Mesenchymal stem cell (in vitro differentiated cells and primary cell): ENCODE results near the gene ZNF845.
"Not testable (repeated sequence)": the region's sequence is repeated elsewhere in the genome, so short reads cannot be mapped to it uniquely, and the experiment has no call there.

ENCODE experiments used
- DNase-seq: peaks from one replicate; pipeline ENCODE4 v3.0.0-alpha.2; 2013
- H2AFZ ChIP-seq: one replicate; pipeline ENCODE4 v1.6.1; 2013; ENCODE audit warnings: low read depth, mild to moderate bottlenecking, control low read depth, inconsistent platforms, low read length, moderate library complexity
- H2AK5ac ChIP-seq: 2 replicates; pipeline ENCODE4 v1.6.1; 2013; ENCODE audit warnings: low read length, moderate library complexity, mild to moderate bottlenecking, inconsistent platforms; ENCODE audit not compliant: severe bottlenecking
- H2BK120ac ChIP-seq: one replicate; pipeline ENCODE4 v1.6.1; 2013; ENCODE audit warnings: low read depth, mild to moderate bottlenecking, inconsistent platforms, low read length, moderate library complexity
- H2BK12ac ChIP-seq, 2 experiments: one replicate each; pipeline ENCODE4 v1.6.1; 2013; ENCODE audit warnings: inconsistent platforms in 2 of 2, low read length in 2 of 2, mild to moderate bottlenecking in 2 of 2, moderate library complexity in 2 of 2, control low read depth in 1 of 2
- H2BK15ac ChIP-seq: one replicate; pipeline ENCODE4 v1.6.1; 2013; ENCODE audit warnings: mild to moderate bottlenecking, low read depth, inconsistent platforms; ENCODE audit not compliant: poor library complexity, severe bottlenecking
- H2BK5ac ChIP-seq: 2 replicates; pipeline ENCODE4 v1.6.1; 2013; ENCODE audit warnings: low read depth, mild to moderate bottlenecking, low read length, control low read depth, inconsistent platforms; ENCODE audit not compliant: poor library complexity, severe bottlenecking
- H3K14ac ChIP-seq, 2 experiments: one replicate each; pipeline ENCODE4 v1.6.1; 2013; ENCODE audit warnings: inconsistent platforms in 2 of 2, low read length in 2 of 2, control low read depth in 1 of 2, mild to moderate bottlenecking in 1 of 2, moderate library complexity in 1 of 2
- H3K18ac ChIP-seq, 2 experiments: one replicate each; pipeline ENCODE4 v1.6.1; 2013; ENCODE audit warnings: inconsistent platforms in 2 of 2, low read length in 2 of 2, control low read depth in 1 of 2, low read depth in 1 of 2, mild to moderate bottlenecking in 1 of 2
- H3K23ac ChIP-seq, 2 experiments: one replicate each; pipeline ENCODE4 v1.6.1; 2013; ENCODE audit warnings: inconsistent platforms in 2 of 2, low read length in 2 of 2, mild to moderate bottlenecking in 2 of 2, moderate library complexity in 2 of 2, control low read depth in 1 of 2
- H3K27ac ChIP-seq: 2 replicates; pipeline ENCODE4 v1.5.1; 2013; ENCODE audit warnings: mild to moderate bottlenecking, moderate library complexity, low read length, control low read depth, inconsistent platforms; ENCODE audit not compliant: poor library complexity, severe bottlenecking
- H3K27me3 ChIP-seq, 2 experiments: 2 replicates each; pipeline versions ENCODE4 v1.6.1 to v1.7.0; 2013; ENCODE audit warnings: low read length in 2 of 2, mild to moderate bottlenecking in 2 of 2, moderate library complexity in 2 of 2, control low read depth in 1 of 2, inconsistent platforms in 1 of 2; ENCODE audit not compliant: control insufficient read depth in 1 of 2, insufficient read depth in 1 of 2
- H3K36me3 ChIP-seq, 2 experiments: 2 replicates each; pipeline versions ENCODE4 v1.6.1 to v1.7.0; 2013; ENCODE audit warnings: low read length in 2 of 2, control low read depth in 1 of 2, inconsistent platforms in 1 of 2, low read depth in 1 of 2, mild to moderate bottlenecking in 1 of 2; ENCODE audit not compliant: insufficient read depth in 2 of 2, control insufficient read depth in 1 of 2
- H3K4ac ChIP-seq, 2 experiments: one replicate each; pipeline ENCODE4 v1.6.1; 2013; ENCODE audit warnings: inconsistent platforms in 2 of 2, low read length in 2 of 2, mild to moderate bottlenecking in 2 of 2, moderate library complexity in 2 of 2, control low read depth in 1 of 2, low read depth in 1 of 2
- H3K4me1 ChIP-seq: 2 replicates; pipeline ENCODE4 v1.6.1; 2013; ENCODE audit warnings: low read depth, low read length, control low read depth; ENCODE audit not compliant: control insufficient read depth, insufficient read depth
- H3K4me2 ChIP-seq: 2 replicates; pipeline ENCODE4 v1.6.1; 2013; ENCODE audit warnings: low read length, mild to moderate bottlenecking, inconsistent platforms; ENCODE audit not compliant: poor library complexity, severe bottlenecking
- H3K4me3 ChIP-seq, 2 experiments: 2 replicates each; pipeline versions ENCODE4 v1.5.1 to v1.7.0; 2013; ENCODE audit warnings: low read length in 2 of 2, mild to moderate bottlenecking in 2 of 2, control low read depth in 1 of 2, low read depth in 1 of 2; ENCODE audit not compliant: insufficient read depth in 1 of 2
- H3K79me1 ChIP-seq: replicated peaks from 2 replicates; pipeline ENCODE4 v1.6.1; 2013; ENCODE audit warnings: mild to moderate bottlenecking, control low read depth, low read length, inconsistent platforms; ENCODE audit not compliant: poor library complexity, severe bottlenecking
- H3K9ac ChIP-seq: 2 replicates; pipeline ENCODE4 v1.7.0; 2013; ENCODE audit warnings: mild to moderate bottlenecking, low read length, moderate library complexity
- H3K9me3 ChIP-seq: 2 replicates; pipeline ENCODE4 v1.7.0; 2013; ENCODE audit warnings: mild to moderate bottlenecking, low read length; ENCODE audit not compliant: control insufficient read depth
- H4K8ac ChIP-seq: one replicate; pipeline ENCODE4 v1.6.1; 2013; ENCODE audit warnings: inconsistent platforms, mild to moderate bottlenecking, low read length, moderate library complexity
- H4K91ac ChIP-seq: one replicate; pipeline ENCODE4 v1.6.1; 2013; ENCODE audit warnings: mild to moderate bottlenecking, low read length, inconsistent platforms
- WGBS: methylation state at CpG from one replicate; pipeline ENCODE4 v1.1.7; 2013; ENCODE audit warnings: mixed read lengths; 5-methylcytosine and 5-hydroxymethylcytosine counted together

ZNF845 gene

DNA sequence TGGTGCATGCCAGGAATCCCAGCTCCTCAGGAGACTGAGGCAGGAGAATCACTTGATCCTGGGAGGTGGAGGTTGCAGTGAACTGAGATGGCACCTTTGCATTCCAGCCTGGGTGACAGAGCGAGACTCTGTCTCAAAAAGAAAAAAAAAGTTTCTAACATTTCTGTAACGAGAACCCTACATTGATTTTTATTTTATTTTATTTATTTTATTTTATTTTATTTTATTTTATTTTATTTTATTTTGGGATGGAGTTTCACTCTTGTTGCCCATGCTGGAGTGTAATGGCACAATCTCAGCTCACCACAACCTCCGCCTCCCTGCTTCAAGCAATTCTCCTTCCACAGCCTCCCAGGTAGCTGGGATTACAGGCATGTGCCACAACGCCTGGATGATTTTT is 10.9 kb downstream of the ZNF845 start:
- not testable (repeated sequence) for H3K4me2 ChIP-seq, H2AFZ ChIP-seq, H3K23ac ChIP-seq, DNase-seq, H3K14ac ChIP-seq, H2BK15ac ChIP-seq, H3K4ac ChIP-seq, H2BK120ac ChIP-seq, H3K4me1 ChIP-seq, H4K91ac ChIP-seq, H3K27me3 ChIP-seq, H2BK12ac ChIP-seq, H3K4me3 ChIP-seq, H3K9ac ChIP-seq, H2BK5ac ChIP-seq, H4K8ac ChIP-seq, H3K18ac ChIP-seq, H3K27ac ChIP-seq, H2AK5ac ChIP-seq
- peaks cover 74% of the 10 kb centered on the region for H3K9me3 ChIP-seq
- H3K79me1 ChIP-seq = peaks cover 28% of the 10 kb centered on the region
- peaks cover 77 to 92% of the 10 kb centered on the region in 2 experiments for H3K36me3 ChIP-seq
- WGBS = 75% methylated on average over 2 of the region's 4 CpGs

DNA sequence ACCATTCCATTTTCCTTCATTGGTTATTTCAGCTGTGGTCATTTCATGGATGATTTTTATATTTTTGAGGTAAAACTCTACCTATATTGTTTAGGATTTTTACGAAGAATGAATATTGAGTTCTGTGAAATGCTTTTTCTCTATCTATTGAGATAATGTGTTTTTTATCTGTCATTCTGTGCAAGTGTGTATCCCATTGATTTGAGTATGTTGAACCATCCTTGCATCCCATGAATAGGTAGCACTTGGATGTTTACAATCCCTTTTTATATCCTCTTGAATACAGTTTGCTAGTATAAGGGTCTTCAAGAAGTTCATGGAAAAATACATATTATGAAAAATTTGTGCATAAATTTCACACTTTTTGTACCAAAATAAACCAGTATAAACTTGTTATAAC is 22.2 kb downstream of the ZNF845 start:
- Histone ChIP-seq H2BK5ac (no peak overlapping the region), H3K14ac (no peak overlapping the region), H3K4ac (no peak overlapping the region)

DNA sequence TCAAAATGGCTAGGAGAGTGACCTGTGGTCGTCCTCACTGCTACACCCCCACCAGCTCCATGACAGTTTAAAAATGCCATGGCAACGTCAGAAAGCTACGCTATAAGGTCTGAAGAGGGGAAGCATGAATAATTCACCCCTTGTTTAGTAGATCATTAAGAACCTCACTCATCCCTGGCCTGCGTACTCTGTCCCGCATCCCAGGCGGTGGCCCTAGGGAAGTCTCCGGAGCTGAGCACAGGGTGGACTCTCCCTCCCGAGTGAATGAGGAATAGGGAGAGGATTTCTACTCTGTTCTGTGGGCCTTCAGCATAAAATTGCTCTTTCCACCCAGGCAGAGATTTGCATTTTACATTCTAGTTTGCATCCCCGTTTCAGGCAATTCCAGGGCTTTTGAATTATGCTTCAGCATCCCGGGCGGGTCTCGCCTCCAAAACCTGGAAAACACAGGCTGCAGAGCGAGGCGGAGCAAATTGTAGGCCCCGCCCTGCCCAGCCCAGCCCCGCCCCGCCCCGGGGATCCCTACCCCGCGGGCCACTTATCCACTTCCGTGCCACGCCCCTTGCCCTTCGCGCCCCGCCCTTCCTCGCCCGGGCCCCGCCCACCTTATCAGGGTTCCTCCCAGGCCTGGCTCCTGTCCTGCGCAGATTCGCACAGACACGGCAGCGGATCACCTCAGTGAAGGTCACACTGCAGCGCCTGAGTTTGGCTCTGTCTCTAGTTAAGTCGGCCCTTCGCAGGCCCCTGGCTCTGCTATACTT is 24.5 kb downstream of the ZNF845 start:
- Histone ChIP-seq H3K23ac (no peak overlapping the region), H2AK5ac (no peak overlapping the region), H3K4me2 (no peak overlapping the region), H3K18ac (no peak overlapping the region), H4K91ac (peak overlapping the region; percentile 39), H3K9ac (no peak overlapping the region), H3K36me3 (peaks cover 6 to 11% of the 10 kb centered on the region in 2 experiments), H3K4me1 (no peaks in the 10 kb centered on the region), H3K4ac (no peak overlapping the region), H2BK15ac (no peak overlapping the region), H3K27me3 (no peaks in the 10 kb centered on the region), H2BK120ac (no peak overlapping the region), H3K4me3 (peak overlapping the region in 1 of 2 experiments; percentile 37), H3K27ac (no peak overlapping the region), H2BK5ac (no peak overlapping the region), H2BK12ac (no peak overlapping the region), H3K79me1 (no peaks in the 10 kb centered on the region), H4K8ac (no peak overlapping the region), H3K14ac (no peak overlapping the region), H2AFZ (no peak overlapping the region), H3K9me3 (peaks cover 40% of the 10 kb centered on the region)
- DNase-seq = no peak
- 77% methylated on average over 33 of the region's 35 CpGs for WGBS

More for the DNA sequence above, 22.2 kb downstream of the ZNF845 start:
- Histone ChIP-seq H2AFZ (no peak overlapping the region), H3K79me1 (no peaks in the 10 kb centered on the region), H3K36me3 (peaks cover 11 to 34% of the 10 kb centered on the region in 2 experiments), H2BK12ac (no peak overlapping the region), H3K18ac (no peak overlapping the region), H3K4me1 (no peaks in the 10 kb centered on the region), H2BK15ac (no peak overlapping the region), H3K27me3 (no peaks in the 10 kb centered on the region), H3K4me2 (no peak overlapping the region), H2BK120ac (no peak overlapping the region), H2AK5ac (no peak overlapping the region), H3K4me3 (no peak overlapping the region), H3K27ac (no peak overlapping the region), H4K8ac (no peak overlapping the region), H3K9ac (no peak overlapping the region), H3K23ac (no peak overlapping the region), H3K9me3 (peaks cover 62% of the 10 kb centered on the region), H4K91ac (no peak overlapping the region)
- no peak for DNase-seq
- WGBS = 100% methylated on average over 1 of the region's 1 CpG

DNA sequence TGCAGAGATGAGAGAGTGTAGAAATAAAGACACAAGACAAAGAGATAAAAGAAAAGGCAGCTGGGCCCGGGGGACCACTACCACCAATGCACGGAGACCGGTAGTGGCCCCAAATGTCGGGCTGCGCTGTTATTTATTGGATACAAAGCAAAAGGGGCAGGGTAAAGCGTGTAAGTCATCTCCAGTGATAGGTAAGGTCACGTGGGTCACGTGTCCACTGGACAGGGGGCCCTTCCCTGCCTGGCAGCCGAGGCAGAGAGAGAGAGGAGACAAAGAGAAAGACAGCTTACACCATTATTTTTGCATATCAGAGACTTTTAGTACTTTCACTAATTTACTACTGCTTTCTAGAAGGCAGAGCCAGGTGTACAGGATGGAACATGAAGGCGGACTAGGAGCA is 26.5 kb downstream of the ZNF845 start:
- H3K4me1 ChIP-seq, H2BK5ac ChIP-seq, H2BK15ac ChIP-seq, H2AFZ ChIP-seq, H2BK12ac ChIP-seq, H3K79me1 ChIP-seq, H4K8ac ChIP-seq, H3K14ac ChIP-seq, H3K4me2 ChIP-seq, H3K36me3 ChIP-seq, H3K4ac ChIP-seq, H3K9ac ChIP-seq, H2AK5ac ChIP-seq, H3K27me3 ChIP-seq, DNase-seq, H2BK120ac ChIP-seq, H3K18ac ChIP-seq, H3K4me3 ChIP-seq, H3K27ac ChIP-seq, H4K91ac ChIP-seq, H3K23ac ChIP-seq: not testable (repeated sequence)
- WGBS = 90% methylated on average over 6 of the region's 10 CpGs
- H3K9me3 ChIP-seq = peaks cover 20% of the 10 kb centered on the region
